NCI-H2196 (cell line): ENCODE results near the gene SCAF1.

Experiments used
- DNase-seq: peaks from one replicate; lab custom pipeline; 2025; ENCODE audit not compliant: unreplicated experiment; lab: John Stamatoyannopoulos, UW

Gene SCAF1

DNA sequence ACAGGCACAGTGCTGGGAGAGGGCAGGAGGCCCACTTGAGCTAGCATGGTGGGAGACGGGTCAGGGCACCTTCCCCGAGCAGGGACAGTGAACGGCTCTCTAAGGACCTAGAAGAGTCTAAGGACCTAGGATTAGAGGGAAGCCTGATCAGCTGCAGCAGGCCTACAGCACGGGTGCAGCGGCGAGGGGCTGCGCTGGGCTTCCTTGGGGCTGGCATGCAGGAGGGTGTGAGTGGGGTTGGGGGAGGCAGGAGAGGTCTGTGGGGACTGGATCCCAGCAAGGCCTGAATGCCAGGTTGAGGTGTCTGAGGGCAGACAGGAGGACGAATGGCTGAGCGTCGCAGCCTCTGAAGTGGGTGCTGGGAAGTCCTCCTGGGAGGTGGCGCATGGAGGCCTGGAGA is 3.6 kb downstream of the SCAF1 start:
- no peak for DNase-seq

DNA sequence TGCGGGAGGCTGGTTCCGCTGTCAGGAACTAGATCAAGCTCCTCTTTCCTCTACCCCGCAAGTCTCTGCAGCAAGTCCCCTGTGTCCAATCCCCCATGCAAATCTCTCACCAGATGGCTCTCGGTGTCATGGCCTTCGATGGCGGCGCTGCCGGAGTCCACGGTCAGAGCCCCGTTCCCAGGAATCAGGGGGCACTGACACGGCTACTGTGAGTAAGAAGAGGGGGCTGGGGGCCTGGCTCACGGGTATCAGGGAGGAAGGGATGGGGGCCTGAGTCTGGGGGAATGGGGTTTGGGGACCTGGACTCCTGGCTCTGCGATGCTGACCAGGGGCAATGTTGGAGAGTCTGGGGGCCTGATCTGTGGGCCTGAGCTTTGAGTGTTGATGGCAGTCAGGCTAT is 4.0 kb downstream of the SCAF1 start:
- no peak for DNase-seq

DNA sequence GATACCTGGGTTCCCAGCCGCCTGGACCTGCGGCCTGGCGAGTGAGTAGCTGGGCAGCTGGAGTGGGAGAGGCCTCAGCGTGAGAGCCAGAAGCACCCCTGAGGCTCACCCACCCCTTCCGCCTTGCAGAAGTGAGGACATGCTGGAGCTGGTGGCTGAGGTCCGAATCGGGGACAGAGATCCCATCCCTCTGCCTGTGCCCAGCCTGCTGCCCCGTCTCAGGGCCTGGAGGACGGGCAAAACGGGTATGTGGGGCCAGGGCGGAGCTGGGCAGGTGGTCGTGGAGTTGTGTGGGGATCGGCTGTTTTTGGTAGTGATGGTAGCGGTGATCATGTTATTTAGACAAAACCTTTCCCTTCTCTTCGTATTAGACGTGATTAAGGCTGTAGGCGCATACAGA is 4.6 kb downstream of the SCAF1 start:
- DNase-seq: no peak

DNA sequence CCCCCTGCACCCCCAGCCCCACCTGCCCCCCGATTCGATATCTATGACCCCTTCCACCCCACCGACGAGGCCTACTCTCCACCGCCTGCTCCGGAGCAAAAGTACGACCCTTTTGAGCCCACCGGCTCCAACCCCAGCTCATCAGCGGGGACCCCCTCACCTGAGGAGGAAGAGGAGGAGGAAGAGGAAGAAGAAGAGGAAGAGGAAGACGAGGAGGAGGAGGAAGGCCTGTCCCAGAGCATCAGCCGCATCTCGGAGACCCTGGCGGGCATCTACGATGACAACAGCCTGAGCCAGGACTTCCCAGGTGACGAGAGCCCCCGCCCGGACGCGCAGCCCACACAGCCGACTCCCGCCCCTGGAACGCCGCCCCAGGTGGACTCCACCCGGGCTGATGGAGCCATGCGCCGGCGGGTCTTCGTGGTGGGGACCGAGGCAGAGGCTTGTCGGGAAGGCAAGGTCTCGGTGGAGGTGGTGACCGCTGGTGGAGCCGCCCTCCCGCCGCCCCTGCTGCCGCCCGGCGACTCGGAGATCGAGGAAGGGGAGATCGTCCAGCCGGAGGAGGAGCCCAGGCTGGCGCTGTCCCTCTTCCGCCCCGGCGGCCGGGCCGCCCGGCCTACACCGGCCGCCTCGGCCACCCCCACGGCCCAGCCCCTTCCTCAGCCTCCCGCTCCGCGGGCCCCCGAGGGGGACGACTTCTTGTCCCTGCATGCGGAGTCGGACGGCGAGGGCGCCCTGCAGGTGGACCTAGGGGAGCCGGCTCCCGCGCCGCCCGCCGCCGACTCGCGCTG is 9.2 kb downstream of the SCAF1 start:
- DNase-seq: no peak

DNA sequence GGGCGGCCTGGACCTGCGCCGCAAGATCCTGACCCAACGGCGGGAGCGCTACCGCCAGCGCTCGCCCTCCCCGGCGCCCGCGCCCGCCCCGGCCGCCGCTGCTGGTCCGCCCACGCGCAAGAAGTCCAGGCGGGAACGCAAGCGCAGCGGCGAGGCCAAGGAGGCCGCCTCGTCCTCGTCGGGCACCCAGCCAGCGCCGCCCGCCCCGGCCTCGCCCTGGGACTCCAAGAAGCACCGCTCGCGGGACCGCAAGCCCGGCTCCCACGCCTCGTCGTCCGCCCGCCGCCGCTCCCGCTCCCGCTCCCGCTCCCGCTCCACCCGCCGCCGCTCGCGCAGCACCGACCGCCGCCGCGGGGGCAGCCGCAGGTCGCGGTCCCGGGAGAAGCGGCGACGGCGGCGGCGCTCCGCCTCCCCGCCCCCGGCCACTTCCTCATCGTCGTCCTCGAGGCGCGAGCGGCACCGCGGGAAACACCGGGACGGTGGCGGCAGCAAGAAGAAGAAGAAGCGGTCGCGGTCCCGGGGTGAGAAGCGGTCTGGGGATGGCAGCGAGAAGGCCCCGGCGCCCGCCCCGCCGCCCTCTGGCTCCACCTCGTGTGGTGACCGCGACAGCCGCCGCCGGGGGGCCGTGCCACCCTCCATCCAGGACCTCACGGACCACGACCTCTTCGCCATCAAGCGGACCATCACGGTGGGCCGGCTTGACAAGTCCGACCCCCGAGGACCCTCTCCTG is 10.0 kb downstream of the SCAF1 start:
- no peak for DNase-seq

DNA sequence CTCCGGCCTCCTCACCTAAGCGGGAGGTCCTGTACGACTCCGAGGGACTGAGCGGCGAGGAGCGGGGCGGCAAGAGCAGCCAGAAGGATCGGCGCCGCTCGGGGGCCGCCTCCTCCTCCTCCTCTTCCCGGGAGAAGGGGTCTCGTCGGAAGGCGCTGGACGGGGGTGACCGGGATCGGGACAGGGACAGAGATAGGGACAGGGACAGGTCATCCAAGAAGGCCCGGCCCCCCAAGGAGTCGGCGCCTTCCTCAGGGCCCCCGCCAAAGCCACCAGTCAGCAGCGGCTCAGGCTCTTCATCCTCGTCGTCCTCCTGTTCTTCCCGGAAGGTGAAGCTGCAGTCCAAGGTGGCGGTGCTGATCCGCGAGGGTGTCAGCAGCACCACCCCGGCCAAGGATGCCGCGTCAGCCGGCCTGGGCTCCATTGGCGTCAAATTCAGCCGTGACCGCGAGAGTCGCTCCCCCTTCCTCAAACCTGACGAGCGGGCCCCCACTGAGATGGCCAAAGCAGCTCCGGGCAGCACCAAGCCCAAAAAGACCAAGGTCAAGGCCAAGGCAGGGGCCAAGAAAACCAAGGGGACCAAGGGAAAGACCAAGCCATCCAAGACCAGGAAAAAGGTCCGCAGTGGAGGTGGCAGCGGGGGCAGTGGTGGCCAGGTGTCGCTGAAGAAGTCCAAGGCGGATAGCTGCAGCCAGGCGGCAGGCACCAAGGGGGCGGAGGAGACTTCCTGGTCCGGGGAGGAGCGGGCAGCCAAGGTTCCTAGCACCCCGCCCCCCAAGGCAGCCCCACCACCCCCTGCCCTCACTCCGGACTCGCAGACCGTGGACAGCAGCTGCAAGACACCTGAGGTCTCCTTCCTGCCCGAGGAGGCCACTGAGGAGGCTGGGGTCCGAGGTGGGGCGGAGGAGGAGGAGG is 10.8 kb downstream of the SCAF1 start:
- DNase-seq: no peak

DNA sequence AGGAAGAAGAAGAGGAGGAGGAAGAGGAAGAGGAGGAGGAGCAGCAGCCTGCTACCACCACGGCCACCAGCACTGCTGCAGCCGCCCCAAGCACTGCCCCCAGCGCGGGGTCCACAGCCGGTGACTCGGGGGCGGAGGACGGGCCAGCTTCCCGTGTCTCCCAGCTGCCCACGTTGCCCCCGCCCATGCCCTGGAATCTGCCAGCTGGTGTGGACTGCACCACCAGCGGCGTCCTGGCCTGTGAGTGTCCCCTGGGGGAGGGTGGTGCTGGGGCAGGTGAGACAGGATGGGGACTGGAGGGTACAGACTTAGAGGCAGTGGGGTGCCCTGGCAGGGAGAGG is 11.4 kb downstream of the SCAF1 start:
- no peak for DNase-seq

DNA sequence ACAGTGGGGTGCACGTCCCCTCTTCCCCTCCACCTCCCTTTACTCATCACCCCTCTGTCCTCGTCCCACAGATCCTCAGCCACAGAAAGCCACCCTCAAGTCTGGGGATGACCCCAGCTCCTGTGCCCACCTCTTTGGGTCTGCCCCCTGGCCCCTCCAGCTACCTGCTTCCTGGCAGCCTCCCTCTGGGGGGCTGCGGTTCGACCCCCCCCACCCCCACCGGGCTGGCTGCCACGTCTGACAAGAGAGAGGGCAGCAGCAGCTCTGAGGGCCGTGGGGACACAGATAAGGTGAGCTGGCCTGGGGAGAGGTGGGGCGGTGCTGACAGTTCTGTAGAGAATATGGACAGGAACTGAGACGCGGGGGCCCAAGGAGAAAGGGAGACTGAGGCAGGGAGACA is 12.6 kb downstream of the SCAF1 start:
- no peak for DNase-seq

DNA sequence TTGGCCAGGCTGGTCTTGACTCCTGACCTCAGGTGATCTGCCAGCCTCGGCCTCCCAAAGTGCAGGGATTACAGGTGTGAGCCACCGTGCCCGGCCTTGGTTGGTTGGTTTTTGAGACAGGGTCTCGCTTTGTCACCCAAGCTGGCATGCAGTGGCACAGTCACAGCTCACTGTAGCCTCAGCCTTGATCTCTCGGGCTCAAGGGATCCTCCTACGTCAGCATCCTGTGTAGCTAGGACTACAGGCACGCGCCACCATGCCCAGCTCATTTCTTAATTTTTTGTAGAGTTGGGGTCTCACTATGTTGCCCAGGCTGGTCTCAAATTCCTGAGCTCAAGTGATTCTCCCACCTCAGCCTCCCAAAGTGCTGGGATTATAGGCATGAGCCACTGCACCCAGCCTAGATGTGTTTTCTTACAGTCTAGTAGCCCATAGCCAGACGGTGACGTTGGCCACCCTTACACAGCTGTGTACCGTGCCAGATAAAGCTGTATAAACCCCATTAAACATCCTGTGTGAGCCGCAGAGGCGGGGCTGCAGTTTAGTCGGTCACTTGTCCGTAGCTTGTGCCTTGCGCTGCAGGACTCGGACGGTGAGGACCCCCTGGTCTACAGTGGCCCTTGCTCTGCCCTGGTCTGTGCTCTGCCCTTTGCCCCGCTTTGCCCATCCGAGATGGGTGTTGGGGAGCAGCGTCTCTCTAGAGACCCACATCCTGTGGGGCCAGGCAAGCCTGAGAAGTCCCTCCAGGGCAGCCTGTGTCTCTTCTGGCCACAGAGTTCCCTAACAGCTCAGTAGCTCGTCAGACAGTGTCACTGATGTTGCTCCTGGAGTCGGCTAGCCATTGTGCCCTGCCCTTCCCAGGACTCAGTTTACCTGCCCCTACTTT is 13.8 kb downstream of the SCAF1 start:
- no peak for DNase-seq

DNA sequence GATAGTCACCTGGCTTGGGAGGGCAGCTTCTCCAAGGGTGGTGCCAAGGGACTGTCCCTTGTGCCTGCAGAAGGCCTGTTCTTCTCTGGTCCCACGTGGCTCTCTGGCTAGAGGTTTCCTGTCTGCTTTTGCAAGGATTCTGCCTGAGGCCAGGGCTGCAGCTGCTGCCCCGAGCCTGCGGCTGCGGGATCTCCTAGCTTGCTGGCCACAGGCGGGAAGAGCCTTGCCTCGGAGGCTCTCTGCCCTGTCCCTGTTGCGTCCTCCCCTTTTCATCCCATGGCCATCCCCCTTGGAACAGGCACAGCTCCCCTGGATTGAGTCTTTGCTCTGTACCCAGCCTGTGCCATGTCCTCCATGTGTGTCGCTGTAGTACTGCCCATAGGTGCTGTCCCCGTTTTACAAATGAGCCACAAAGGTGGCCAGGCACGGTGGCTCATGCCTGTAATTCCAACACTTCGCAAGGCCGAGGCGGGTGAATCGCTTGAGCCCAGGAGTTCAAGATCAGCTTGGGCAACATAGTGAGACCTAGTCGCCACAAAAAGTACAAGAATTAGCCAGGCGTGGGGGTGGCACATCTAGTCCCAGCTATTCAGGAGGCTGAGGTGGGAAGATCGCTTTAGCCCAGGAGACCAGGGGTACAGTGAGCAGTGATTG is 14.6 kb downstream of the SCAF1 start:
- no peak for DNase-seq

DNA sequence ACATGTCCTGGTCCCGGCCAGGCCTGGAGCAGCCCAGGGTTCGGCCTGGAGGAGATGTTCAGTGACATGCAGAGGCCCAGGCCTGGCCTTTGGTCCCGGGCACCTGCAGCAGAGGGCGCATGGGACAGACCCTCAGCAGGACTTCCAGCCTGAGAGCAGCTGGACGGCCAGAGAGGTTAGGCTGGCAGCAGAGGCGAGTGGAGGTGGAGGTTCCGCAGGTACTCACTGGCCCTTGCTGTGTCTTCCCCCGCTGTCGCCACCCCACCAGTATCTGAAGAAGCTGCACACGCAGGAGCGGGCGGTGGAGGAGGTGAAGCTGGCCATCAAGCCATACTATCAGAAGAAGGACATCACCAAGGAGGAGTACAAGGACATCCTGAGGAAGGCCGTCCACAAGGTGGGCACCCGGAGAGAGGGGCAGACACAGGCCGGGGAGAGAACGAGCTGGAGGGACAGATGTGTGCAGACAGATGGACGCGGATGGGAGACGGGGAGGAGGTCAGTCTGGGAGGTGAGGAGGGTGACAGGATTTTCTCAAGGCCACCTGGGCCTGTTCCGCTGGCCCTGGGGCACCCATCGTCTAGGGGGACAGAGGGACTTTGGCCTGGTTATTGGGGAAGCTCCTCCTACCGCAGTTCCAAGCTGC is 15.6 kb downstream of the SCAF1 start:
- no peak for DNase-seq

DNA sequence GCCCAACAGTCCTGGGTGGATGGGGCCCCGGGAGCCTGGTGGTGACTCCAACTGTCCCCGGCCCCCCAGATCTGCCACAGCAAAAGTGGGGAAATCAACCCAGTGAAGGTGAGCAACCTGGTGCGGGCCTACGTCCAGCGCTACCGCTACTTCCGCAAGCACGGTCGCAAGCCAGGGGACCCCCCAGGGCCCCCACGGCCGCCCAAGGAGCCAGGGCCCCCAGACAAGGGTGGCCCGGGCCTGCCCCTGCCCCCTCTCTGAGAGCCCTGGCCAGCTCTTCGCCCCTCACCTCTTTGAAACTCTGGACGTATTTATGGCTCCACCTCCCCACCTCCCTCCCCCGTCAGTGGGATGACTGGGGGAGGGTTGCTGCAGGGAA is 16.1 kb downstream of the SCAF1 start:
- DNase-seq: no peak

DNA sequence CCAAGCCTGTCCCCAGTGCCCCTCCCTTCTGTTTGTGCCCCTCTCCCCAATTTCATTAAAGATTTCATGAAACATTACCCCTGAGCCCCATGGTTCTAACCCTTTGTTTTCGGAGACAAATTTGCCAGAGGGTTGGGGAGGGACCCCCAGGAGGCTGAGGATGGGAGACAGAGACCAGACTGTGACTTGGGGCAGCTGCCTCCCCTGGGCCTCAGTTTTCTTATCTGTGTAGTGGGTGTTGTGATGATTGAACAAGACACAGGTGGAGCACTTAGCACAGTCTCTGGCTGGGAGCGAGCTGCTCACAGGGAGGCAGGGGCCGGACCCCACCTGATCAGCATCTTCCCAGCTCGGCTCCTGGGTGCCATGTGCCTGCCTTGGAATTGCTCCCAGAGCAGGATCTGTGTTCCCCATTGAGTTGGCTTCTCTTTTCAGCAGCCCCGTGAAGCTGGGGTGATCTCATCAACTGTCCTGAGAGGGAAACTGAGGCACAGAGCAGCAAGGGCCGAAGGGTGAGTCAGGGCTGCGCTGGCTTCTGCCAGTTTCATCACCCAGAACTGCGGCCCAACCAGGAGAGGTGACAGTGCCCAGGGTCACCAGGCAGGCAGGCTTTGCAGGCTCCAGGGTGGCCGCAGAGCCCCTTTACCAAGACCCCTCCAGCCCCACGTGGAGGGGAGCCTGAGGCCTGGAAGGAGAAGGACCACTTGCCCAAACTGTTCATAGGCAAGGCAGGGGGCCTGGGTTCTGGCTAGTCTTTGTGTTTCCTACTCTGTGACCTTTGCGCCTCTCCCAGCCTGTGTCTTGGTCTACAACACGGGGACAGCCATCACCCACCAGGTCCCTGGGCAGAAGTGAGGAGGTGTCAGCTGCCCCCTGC is 16.8 kb downstream of the SCAF1 start:
- no peak for DNase-seq

DNA sequence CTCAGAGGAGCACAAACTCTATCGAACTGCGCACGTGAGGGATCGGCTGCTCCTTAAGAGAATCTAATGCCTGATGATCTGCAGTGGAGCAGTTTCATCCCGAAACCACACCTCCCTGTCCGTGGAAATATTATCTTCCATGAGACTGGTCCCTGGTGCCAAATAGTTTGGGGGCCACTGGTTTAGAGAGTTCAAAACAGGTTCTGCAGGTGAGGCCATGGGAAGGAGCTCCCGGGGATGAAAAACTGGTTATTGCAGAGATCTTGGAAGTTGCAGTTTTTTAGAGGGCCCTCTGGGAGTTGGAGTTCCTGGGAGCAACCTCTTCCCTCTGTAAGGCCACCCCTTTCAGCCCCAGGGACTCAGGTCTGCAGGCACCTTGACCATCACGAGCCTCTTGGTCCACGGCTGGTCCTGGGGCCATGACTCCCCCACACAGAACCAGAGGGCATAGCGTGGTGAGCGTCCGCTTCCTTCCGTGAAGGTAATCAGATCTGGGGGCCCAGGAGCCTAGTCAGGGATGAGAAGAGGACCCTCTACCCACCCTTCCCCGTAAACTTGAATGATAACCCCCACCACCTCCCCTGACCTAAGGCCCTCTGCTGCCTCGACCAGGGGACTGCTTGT is 18.4 kb downstream of the SCAF1 start:
- DNase-seq: no peak

DNA sequence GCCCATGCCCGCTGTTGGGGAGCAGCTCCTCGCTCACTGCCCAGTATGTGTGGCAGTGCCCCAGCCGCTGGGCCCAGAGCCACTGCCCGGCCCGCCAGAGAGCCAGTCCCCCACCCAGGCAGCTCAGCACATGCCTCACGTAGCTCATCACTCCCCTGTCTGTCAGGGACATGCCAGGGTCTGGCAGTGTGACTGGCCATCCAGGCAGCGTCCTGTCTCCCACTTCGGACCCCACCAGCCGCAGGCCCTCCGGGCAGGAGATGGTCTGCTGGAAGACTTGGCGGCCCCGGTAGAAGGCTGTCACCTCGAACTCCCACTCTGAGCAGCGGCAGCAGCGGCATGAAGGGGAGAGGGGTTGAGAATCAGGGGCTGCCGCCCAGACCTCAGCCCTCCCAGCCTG is 20.0 kb downstream of the SCAF1 start:
- DNase-seq: no peak

DNA sequence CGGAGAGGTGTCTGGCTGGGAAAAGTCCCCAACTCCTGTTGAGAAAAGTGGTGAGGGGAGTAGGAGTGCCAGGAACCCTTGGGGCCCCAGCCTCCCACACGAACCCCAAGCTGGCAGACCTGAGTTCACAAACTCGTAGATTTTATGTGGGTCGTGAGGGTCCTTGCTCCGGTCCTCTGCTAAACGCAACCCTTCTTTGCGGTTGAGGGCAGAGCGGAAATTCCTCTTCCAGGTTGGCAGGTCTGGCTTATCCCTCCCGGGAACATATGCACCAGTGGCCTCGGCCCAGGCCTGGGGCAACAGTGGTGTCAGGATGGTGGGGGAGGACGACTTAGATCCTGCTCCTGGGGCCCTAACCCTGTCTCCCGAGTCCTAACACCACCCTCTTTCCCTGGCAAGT is 21.2 kb downstream of the SCAF1 start:
- DNase-seq: no peak

DNA sequence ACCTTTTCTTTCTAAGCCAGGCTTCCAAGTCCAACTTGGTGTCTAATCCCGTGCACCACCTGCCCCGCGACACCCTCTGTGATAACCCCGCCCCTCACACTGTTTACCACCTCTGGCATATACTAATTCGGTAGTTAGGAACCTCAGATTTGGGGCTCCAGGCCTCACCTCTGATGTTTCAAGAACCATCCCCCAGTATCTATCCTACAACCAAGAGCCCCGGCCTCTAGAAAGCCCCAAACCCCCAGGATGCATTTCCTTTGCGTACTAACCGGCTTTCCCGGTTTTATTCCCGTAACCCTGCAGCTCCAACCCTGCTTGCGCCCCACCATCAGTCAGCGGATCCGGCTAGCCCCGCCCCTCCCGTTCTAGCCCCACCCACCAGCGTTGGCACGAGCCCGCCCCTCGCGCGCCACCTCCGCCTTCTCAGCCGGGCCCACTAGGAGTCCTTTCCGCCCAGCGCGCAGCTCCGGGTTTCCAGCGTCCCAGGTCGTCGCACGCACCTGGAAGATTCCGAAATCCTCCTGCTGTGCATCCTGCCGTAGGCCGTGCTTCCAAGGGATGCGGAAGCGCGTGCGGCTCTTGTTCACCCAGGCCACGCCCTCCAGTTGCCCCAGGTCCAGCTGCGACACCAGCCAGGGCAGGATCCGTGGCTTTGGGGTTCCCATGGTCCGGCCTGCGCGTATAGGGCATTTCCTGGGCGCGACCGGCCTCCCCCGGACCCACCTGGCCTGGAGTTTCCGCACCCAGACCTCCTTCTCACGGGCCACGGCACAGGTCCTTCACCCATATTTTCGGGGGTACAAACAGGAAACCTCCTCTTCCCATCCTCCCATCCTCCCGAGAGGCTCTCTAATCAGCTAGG is 22.4 kb downstream of the SCAF1 start:
- DNase-seq: peak; percentile 91

DNA sequence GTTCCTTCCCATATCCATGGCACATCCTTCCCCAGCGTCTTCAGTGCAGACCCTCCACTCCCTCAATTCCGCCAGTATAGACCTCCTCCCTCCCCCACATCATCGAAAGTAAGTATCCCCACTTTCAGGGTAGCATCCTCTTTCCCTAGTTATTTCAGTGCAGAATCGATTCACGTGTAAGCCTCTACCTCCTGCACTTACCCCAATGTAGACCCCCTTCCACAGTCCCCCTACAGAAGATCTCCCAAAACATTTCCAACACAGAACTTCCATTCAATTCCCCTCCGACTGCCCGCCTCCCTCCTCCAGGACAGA is 23.0 kb downstream of the SCAF1 start:
- DNase-seq: no peak
